ENCODE measurements around the gene UQCRQ.
A peak's percentile ranks its signal among the peaks of the same experiment; 100 is the strongest.
"Not testable (repeated sequence)": the region's sequence is repeated elsewhere in the genome, so short reads cannot be mapped to it uniquely, and the experiment has no call there.

The UQCRQ gene

DNA sequence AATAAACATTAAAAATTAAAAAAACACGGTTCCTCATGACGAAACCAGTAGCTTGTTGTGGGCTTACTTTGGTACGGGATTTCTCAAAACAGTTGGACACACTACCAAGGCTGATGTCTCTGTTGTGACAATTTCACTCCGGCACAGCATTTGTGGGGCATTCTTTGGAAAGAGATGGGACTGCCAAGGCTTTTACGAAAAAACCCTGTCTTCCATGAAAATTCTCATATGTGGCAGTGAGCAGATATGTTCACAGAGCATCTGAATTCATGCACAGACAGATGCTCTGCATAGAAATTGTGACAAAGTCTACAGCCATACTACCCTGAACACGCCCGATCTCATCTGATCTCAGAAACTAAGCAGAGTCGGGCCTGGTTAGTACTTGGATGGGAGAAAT, 18.2 kb upstream of the UQCRQ start:
- DNase-seq (ENCODE audit: low read depth): no peak
- H3K4me3 ChIP-seq (ENCODE audit: low read depth, low read length): no peak overlapping the region
- TF ChIP-seq MAX (IDR thresholded peaks at IDR 0.05; ENCODE audit: low read depth, low read length) (no peak), POLR2A (IDR thresholded peaks at IDR 0.05; ENCODE audit: extremely low read depth, insufficient read length) (no peak), MYC (IDR thresholded peaks at IDR 0.05; ENCODE audit: low read depth, low read length) (no peak), CTCF (IDR thresholded peaks at IDR 0.05; ENCODE audit: low read depth, low read length) (no peak)

GRCh38 chr5:132849347-132849746, 17.1 kb upstream of the UQCRQ start:
- TF ChIP-seq MAX (IDR thresholded peaks at IDR 0.05; ENCODE audit: low read depth, low read length): no peak
- no peak for TF ChIP-seq MYC (IDR thresholded peaks at IDR 0.05; ENCODE audit: low read depth, low read length)
- no peak for TF ChIP-seq CTCF (IDR thresholded peaks at IDR 0.05; ENCODE audit: low read depth, low read length)
- no peak for TF ChIP-seq POLR2A (IDR thresholded peaks at IDR 0.05; ENCODE audit: extremely low read depth, insufficient read length)
- no peak for DNase-seq (ENCODE audit: low read depth)

DNA sequence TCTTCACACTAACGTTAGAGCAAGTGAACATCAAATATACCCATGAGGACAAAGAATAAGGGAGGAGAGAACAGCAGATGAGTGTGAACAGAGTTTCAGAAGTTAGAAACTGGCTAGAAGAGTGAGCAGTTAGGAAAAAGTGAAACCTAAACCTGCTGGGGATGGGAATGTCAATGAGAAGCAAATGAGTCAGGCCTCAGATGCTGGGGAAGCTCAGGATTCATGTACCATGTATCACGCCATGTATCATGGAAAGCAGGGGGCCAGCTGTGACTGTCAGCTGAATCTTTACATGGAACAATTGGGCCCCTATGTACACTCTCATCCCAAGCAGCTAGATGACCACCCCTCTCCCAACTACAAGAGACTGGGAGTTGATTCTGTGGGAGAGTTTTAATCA, 16.4 kb upstream of the UQCRQ start:
- no peak for DNase-seq (ENCODE audit: low read depth)

More at GRCh38 chr5:132849347-132849746, 17.1 kb upstream of the UQCRQ start:
- no peak overlapping the region for H3K4me3 ChIP-seq (ENCODE audit: low read depth, low read length)

DNA sequence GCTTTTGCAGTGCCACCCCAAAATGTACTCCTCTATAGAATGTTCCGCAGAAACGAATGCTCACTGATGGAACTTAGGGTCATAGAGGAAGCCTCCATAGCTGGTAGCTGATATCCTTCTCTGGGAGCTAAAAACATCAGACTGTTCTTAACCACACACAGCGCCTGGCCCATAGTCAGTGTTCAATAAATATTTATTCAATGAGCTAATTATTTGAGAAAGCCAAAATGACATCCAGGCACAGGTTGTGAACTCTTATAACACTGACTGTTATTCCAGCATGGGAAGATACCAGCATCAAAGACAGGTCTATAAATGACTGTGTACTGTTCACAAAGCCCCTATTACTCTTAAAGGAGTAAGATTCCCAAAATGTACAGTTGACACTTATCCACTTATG, 13.1 kb upstream of the UQCRQ start:
- TF ChIP-seq MAX (IDR thresholded peaks at IDR 0.05; ENCODE audit: low read depth, low read length) (no peak), POLR2A (IDR thresholded peaks at IDR 0.05; ENCODE audit: extremely low read depth, insufficient read length) (no peak), MYC (IDR thresholded peaks at IDR 0.05; ENCODE audit: low read depth, low read length) (no peak), CTCF (IDR thresholded peaks at IDR 0.05; ENCODE audit: low read depth, low read length) (no peak)
- no peak overlapping the region for H3K4me3 ChIP-seq (ENCODE audit: low read depth, low read length)
- DNase-seq (ENCODE audit: low read depth): no peak

More for the DNA sequence above, 16.4 kb upstream of the UQCRQ start:
- no peak overlapping the region for H3K4me3 ChIP-seq (ENCODE audit: low read depth, low read length)
- TF ChIP-seq MYC (IDR thresholded peaks at IDR 0.05; ENCODE audit: low read depth, low read length) (no peak), MAX (IDR thresholded peaks at IDR 0.05; ENCODE audit: low read depth, low read length) (no peak), POLR2A (IDR thresholded peaks at IDR 0.05; ENCODE audit: extremely low read depth, insufficient read length) (no peak), CTCF (IDR thresholded peaks at IDR 0.05; ENCODE audit: low read depth, low read length) (no peak)

DNA sequence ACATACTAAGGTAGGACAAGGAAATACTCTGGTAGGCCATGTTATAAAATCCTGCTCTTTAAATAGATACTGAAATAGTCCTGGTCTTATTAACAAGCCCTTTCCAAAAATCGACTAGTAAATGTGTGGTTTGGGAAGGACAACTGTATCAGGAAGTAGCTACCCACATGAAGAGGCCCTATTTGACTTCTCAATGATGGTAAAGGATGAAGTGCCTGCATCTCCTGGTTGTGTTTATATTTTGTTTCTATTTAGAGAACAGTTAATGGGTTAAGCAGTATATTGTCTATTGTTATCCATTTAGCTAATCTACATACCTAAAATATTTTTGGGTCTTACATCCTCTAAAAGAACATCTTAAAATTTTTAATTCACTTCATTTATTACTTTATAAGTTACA, 12.7 kb upstream of the UQCRQ start:
- H3K4me3 ChIP-seq (ENCODE audit: low read depth, low read length): no peak overlapping the region
- TF ChIP-seq MAX (IDR thresholded peaks at IDR 0.05; ENCODE audit: low read depth, low read length): no peak
- peak; percentile 25 for DNase-seq (ENCODE audit: low read depth)

DNA sequence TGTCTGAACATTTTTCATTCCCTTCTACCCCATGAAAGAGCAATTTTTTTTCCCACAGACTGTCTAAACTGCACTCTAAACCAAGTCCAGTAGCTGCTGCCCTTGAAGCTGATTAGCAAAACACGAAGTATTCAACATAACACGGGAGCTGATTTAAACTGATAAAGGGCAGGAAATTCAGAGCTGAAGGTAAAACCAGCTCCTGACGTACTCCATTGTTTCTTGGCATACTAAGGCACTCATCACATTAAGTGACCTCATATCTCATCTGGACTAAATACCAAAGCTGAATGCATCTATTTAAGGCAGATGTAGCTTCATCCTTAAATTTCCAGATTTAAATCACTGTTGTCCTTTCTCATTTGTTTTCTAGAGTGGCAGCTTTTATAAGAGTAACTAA, 12.1 kb upstream of the UQCRQ start:
- DNase-seq (ENCODE audit: low read depth): no peak
- no peak for TF ChIP-seq POLR2A (IDR thresholded peaks at IDR 0.05; ENCODE audit: extremely low read depth, insufficient read length)
- H3K4me3 ChIP-seq (ENCODE audit: low read depth, low read length): no peak overlapping the region

DNA sequence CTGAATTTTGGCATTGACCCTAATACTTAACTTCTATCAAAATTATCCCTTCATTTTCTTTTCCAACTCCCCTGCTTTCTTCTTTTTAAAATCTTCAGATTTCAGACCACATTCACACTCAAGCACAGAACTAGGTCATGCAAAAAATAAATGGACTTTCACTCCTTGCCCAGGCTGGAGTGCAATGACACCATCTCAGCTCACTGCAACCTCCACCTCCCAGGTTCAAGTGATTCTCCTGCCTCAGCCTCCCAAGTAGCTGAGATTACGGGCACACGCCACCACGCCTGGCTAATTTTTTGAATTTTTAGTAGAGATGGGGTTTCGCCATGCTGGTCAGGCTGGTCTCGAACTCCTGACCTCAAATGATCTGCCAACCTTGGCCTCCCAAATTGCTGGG, 11.4 kb upstream of the UQCRQ start:
- H3K4me3 ChIP-seq (ENCODE audit: low read depth, low read length); DNase-seq (ENCODE audit: low read depth): not testable (repeated sequence)
